Mesenteric fat pad (tissue), 1 donor: ENCODE results near the gene GRAMD1B. TPM values are rescaled to one million over a fixed set of nuclear protein-coding genes. Genes with fewer than 3 reads are reported as not detected.
"Not testable (repeated sequence)": the region's sequence is repeated elsewhere in the genome, so short reads cannot be mapped to it uniquely, and the experiment has no call there.

ENCODE experiments used
- DNase-seq: peaks from one replicate; pipeline ENCODE4 v3.0.0-alpha.2; 2020; ENCODE audit warnings: low spot score
- total RNA-seq: library from RNA; stranded (reverse); fragmentation: NEBNext Ultra II Directional; extraction: Animal tissue kit (Norgen Biotek cat#: 25700); gene quantifications from one replicate; pipeline ENCODE4 v1.2.1, GENCODE V29; 2021
- donor health status: DM: yes; HTN: yes; CAD: no.

The GRAMD1B gene
- total RNA-seq, 1 donor from 2014 or later, result 7.7 TPM

DNA sequence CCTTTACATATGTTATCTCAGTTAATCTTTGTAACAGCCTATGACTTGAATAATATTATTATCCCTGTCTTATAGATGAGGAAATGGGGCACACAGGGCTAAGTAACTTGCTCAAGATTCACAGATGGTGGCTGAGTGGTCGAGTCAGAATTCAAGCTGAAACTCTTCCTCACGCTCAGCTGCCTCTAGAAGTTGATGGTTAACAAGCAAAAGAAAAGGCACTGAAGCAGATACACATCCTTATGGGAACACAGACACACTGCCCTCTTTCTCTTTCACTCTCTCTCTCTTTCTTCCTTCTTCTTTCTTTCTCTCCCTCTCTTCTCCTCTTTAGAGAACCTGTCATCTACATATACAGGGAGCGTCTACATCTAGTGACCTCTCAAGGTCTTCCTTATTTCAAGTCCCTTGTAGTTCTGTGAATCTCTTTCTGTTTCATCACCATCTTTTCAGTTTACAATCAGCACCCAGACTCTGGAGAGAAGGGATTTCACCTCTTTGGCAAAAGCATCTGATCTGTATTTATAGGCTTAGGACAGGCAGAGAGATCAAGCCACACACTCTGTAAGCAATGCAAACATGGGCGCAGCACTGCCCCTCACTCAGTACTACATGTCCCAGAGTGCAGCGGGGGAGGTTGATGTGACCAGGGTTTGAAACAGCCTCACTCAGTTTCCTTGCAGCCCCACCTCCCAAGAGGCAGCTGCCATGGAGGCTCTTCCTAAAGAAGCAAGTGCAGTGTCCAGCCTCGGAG is 75.7 kb downstream of the GRAMD1B start:
- DNase-seq, result no peak

DNA sequence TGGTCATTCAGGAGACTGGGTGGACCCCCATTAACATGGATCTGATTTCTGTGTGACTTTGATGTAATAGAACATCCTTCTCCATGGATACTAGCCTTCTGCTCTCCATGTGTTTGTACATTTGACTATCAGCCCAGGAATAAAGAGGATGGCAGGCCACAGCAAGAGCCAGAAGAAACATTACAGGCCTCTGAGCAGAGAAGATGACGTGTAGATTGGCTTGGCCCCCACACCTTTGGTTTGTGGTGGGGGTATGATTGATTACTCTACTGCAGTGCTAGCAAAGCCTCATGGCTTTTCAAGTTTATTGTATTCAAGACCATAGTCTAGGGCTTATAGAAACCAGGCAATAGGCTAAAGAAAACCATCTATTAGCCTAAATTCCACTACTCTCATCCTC is 77.0 kb downstream of the GRAMD1B start:
- DNase-seq, result no peak

DNA sequence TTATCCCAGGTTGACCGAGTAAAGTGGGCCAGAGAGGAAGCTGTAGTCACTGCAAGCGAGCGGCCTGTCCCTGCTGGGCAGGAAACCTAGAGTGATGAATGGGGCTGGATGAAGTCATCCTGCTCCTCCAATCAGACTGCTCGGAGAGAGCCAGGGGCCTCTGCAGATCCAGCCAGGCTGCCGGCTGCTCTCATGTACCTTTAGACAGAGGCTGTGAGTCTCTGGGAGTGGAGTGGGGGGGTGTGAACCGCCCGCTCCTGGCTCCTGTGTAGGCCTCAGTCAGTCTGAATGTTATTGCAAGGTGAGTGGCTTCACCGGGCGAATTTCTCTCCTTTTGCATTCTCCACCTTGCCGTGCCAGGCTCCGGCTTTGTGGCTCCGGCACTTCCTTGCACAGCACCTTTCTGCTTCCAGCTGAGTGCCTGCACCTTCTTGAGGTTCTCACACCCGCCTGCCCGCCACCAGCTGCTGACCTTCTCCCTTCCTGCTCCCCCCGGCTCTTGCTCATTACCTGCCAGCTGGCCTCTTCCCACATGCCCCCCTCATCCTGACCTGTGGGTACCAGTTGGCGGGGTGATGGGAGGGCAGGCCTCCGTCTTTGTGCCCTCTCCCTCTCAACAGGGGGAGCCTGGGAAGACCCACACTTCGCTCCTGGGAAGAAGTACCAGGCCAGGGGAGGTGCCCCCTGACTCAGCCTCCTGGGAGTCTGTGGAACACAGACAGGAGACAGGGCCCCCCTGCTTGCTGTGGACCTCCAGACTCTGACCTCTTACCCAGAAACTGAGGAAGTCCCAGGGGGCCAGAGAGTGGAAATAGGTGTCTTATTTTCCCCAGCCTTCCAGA is 79.9 kb downstream of the GRAMD1B start:
- no peak for DNase-seq

DNA sequence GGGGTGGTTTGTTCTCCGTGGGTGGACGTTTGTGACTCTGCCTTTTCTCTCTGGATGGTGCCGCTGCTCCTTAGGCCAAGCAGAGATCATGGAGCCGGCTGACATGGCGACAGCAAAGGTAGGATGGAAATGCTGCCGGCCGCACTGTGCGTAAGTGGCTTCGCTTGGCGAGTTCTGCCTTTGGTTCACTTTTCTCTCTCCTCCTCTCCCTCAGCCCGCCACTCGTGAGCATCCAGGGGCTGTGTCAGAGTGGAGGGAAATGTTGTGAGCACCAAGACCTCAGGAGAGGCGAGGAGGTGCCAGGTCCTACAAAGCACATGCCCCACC is 80.5 kb downstream of the GRAMD1B start:
- DNase-seq, result no peak

DNA sequence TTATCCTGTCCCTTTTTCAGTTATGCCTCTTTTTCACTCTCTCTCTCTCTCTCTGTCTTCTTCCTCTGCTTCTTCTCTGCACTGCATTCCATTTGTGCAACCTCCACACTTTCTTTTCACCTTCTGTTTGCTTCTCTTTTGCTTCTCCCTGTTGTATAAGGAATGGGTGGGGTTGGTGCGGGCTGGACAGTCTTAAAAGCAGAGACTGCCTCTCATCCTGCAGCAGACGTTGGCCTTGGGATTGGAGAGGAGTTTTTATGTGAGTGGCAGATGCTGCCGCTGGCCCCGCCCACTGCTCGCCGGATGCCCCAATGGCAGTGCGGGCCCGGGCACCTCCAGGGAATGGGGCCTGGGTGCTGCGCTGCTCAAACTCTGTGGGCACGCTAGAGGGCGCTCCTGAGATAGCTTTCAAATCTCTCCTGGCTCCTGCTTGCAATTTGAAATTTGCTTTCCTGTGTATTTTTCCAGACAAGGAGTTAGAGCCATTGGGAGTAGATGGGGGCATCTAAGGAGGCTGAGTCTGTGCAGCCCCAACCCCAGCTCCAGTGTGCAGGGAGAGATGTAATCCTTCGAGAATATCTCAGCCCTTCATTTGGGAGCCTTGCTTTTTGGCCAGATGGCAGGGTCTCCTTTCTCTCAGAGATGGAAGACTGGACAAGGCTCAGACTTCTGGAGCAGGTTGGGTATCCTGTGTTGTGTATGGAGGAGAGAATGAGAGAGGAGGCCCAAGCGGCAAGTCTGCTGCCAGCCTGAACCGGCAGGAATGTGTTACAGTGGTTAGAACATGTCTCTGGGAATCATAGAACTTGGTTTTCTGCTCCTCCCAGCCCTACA is 81.2 kb downstream of the GRAMD1B start:
- DNase-seq, result no peak

DNA sequence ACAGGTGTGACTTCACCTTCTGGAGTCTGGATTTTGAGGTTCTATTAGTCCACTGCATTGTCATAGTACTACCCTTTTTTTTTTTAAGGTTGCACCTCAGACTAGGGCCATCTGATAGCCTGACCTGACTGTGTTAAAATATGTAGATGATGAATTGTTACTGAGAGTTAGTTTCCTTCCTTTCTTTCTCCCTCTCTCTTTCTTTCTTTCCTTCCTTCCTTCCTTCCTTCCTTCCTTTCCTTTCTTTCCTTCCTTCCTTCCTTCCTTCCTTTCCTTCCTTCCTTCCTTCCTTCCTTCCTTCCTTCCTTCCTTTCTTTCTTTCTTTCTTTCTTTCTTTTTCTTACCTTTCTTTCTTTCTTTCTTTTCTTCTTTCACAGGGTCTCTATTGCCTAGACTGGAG is 83.2 kb downstream of the GRAMD1B start:
- not testable (repeated sequence) for DNase-seq

DNA sequence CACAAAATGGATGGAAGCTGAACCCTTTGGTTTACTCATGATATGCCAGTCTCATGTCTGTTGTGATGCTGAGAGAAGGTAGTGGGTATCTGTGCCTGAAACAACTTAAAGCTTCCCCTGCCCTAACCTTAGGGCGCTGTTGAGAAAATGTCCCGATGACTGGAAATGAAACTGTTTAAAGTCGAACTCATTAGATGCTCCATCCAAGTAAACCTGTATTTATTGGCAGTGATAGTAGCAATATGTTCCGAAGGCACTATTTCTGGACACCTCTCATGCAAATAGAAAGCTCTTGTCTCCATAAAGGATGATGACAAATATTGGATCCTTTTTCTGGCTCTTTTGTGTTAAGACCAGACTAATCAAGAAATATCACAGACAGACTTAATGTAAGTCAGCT is 86.2 kb downstream of the GRAMD1B start:
- DNase-seq, result no peak

DNA sequence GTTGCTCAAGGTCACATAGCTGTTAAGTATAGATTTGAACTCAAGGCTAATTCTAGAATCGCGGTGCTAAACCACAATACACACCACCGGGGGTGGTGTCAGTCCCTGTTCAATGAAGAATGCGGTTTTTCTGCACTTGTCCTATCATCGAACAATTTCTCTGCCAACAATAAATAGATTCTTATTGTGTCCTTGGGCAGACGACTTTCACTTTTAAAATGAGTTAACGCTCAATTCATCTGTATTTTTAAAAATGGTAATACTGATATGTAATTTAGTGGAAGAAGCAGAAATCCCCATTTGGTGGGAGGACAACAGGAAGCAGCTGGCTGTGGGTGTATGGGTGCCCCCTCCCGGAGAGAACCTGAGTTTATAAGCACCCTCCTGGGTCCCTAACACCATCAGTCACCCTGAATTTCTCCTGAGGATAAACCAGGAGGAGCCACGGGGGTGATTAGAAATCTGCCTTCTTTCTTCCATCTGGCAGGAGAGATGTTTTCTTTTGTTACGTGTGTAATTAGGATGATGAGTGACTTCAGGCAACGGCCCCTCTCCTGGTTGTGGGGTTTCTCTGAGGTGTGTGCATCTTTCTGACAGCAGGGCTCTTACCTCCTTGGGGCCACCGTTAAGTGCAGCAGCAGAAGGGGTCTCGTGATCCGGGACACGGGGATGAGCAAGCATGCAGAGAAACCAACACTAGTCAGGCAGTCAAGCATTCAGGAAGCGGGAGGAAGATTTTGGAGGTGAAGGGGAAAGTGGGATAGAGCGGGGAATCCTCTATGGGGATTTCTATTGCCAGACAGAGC is 87.7 kb downstream of the GRAMD1B start:
- DNase-seq, result no peak

DNA sequence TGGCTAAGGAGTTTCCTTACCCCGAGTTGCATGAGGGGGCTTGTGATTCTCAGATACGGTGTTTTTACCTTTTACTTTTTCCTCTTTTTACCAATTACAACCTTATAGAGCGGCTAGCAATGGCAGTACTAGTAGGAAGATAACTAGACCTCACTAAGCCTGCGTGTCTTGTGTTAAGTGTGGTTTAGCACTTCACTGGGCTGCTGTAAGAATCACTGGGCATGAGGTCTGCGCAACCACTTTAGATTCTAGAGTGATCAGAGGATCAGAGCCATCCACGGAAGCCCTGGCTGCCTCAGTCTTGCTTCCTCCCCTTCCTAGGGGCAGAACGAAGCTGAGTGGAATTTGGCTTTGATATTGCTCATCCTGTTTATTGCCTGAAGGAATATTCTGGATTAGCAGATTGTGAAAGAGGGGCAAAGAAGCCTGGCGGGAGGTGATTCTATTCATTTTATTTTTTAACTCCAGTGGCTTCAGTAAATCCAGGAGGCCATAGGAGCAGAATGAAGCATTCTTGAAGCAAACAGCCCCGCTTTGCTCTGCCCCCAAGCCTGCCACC is 88.5 kb downstream of the GRAMD1B start:
- no peak for DNase-seq

DNA sequence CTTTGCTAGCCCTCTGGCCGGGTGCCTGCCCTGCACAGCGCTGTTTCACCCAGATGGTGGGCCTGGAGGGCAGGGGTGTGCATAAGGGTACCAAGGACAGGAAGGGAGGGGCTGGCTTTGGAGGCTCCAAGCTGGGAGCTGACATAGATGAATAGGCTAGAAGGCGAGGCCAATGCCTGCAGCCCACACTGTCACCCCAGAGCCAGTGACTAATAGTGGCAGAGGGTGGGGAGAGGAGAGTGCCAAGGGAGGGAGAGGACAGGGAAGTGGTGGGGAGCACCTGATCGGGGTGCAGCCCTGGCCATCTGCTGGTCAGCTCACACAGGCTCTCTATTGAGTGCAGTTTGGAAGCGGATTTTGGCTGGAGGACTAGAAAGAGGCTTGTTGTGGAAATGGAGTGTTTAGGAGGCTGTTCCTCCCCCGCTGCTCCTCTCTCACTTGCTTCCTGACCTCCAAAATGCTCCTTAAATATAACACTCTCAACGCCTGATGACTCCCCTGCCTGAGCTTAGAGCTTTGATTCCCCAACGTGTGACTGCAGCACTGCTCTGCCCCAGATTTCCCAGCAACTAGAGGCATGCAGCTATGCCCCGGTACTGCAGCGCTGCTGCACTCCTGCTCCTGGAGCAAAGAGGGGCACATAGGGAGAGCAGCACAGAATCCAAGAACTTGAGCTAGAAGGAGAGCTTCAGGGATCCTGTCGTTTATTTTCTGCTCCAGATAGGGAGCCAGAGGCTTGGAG is 89.2 kb downstream of the GRAMD1B start:
- DNase-seq, result no peak

DNA sequence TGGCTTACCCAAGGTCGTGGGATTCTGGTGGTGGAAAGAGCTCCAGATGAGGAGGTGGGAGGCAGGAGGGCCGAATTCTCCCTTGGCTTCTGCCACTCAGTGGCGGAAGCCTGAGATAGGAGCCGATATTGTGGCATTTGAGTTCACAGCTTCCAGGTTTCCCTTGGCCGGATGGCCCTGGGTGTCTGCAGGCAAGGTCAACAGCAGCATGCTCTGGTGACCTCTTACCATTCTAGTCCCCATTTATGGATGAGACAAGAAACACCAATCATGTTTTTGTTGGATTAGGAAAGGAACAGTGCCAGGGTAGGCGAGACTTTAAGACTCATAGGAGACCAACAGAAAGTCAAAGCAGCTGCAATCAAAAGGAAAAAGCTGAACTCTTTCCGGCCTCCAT is 89.7 kb downstream of the GRAMD1B start:
- no peak for DNase-seq

DNA sequence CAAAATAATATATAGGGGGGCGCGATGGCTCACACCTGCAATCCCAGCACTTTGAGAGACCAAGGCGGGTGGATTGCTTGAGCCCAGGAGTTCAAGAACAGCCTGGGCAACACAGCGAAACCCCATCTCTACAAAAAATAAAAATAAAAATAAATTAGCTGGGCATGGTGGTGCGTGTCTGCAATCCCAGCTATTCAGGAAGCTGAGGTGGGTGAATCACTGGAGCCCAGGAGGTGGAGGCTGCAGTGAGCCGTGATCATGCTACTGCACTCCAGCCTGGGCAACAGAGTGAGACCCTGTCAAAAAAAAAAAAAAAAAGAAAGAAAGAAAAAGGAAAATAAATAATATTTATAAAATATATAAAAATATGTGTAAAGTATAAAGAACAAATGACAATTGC is 90.4 kb downstream of the GRAMD1B start:
- DNase-seq, result not testable (repeated sequence)

DNA sequence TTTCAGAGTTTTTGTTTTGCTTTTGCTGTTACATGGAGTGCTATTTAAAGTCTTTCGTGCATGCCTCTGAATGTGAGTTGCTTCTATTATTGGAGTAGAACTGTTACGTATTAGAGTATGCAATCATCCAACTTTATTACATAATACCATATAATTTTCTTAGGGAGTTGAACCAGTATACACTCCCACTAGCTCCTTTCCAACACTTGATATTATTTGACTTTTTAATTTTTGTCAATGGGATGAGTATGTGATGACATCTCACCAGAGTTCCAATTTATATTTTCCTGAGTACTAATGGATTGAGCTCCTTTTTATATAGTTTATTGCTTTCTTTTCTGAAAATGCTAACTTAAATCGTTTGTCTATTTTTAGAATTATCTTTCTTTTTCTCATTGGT is 90.9 kb downstream of the GRAMD1B start:
- DNase-seq, result no peak

DNA sequence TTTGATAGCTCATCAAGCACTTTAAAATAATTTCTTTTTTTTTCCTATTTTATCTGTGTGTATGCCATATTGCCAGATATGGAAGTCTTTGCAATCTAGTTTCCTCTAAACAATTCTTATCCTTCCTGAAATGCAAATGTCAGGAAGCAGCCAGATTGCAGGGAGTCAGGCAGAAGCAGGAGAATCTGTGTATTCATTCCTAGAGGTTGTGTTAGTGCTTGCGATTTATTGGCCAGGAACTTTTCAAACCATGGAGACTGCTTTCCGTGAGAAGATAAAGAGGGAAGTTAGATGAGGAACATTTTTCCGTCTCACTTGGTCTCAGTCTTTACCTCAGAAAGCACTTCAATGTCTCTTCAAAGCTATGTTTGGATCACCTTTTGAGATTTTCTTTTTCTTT is 91.9 kb downstream of the GRAMD1B start:
- DNase-seq, result no peak

DNA sequence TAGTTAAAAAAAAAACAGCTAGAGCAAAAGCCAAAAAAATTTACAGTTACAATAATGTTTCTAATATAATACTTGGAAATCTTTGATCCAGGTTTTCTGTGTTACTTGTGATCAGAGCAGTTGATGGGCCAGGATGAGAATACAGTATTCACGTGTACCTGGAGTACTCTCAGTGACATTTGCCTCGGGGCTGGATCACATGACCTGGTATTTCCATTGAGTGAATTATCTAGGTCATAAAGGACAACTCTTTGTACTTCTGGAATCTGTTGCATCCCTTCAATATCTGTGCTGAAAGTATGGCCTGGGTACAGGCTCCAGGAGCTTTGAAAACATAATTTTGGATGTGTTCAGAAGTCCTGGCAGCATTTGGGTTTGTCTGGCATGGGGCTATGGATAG is 93.5 kb downstream of the GRAMD1B start:
- DNase-seq, result no peak

DNA sequence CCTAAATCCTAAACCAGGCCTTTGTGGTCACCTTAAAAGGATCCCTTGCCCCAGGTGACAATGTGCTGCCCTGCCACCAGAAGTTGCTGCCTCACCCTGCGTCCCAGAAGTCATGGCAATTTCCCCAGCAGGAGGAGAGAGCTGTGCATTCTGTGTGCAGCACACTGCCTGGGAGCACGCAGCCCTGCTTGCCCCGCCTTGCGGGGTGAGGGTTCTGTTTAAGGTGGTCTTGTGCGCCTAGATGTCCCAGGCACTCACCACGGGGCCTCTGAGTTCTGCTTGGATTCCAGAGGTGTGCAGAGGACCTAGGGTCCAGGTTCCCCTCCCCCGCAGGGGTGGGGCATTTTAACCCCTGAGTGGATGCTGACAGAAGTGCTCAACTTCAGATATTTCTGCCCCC is 95.0 kb downstream of the GRAMD1B start:
- no peak for DNase-seq

DNA sequence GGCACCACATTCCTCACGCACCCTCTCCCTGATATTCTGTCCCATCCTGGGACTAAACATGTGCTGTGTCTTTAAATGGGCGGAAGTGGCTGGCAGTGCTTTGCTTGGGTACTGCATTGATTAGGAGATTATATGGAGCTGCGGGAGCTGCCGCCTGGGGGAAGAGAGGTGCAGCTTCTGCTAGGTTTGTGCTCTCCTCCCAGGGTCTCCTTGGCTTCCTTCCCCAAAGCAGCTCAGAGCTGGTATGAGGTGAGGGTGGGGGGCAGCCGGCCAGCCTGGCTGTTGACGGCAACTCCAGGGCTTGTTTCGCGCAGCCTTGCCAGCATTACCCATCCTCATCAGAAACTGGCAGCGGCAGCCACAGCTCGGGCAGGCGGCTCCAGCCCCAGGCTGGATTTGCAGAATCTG is 95.4 kb downstream of the GRAMD1B start:
- DNase-seq, result no peak

DNA sequence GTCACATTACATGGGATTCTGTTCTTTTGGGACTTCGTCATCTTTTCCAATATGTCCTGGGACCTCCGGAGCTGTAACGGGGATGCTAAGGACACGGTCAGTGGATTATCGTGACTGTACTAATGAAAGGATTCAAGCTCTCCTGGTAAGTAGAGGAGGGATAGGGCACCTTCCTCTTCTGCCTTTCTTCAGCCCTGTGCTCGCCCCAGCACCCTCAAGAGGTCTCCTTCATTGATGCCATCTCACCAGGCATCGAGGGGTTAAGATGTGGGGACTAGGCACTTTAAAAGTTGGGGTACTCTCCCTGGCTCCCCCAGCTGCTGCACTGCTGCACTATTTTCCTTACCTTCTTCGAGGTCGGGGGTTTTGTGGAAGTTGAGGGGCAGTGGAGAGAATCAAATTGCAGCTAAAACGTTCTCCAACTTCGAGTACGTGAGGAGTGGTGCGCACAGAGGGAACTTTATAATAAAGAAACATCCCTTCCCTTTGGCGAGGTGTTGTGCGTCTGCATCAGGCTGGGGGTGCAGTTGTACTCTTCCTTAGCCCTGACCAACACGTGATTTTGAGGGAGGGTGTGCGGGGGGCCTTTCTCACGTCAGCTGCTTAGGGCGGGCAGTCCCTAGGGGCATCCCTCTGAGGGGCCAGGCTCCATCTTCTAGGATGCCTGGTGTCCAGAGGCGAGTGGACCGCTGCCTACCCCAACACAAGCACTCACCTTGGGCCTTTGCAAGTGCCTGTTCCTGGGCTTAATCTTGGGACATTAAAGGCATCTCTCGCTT is 96.1 kb downstream of the GRAMD1B start:
- DNase-seq, result no peak

DNA sequence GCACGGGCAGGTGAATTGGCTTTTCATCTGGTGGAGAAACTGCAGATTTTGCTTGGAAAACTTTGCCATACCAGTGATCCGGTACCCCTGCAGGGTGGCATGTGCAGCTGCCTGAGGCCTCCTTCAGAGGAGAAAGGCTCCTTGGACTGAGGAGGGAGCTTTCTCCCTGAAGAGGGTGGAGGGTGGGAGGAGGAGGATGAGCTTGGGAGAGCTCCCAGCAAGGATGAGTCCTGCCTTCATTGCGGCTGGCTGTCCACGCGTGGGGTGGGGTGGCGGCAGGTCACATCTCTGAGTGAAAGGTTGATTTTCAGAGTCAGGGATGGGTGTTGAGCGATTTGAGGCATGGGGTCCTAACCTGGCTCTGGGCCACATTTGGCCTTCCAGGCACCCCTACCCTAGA is 96.8 kb downstream of the GRAMD1B start:
- no peak for DNase-seq
